Natural killer cell (primary cell): ENCODE measurements around the gene PHB1. TPM values are rescaled to one million over a fixed set of nuclear protein-coding genes. Genes with fewer than 3 reads are reported as not detected.
A peak's percentile ranks its signal among the peaks of the same experiment; 100 is the strongest.

Experiments used
- ATAC-seq, 3 donors: fragments of 150-1000 bp in 2 of 3; fragments of 200-7000 bp in 1 of 3; cut with Tn5 transposase; 1 replicate in 1 of 3; 2 replicates in 2 of 3; pipeline ENCODE4 v1.10.0; 2021; ENCODE audit warnings: mild to moderate bottlenecking in 2 of 3, moderate library complexity in 2 of 3
- DNase-seq, 2 donors: peaks; one replicate each; pipeline versions ENCODE4 v3.0.0 to v3.0.0-alpha.2; 2013 to 2021; ENCODE audit warnings: mixed read lengths in 1 of 2
- H3K27ac ChIP-seq: one replicate; pipeline ENCODE4 v1.5.1; 2013; ENCODE audit warnings: mild to moderate bottlenecking, low read length
- H3K27me3 ChIP-seq: one replicate; pipeline ENCODE4 v1.6.1; 2013; ENCODE audit warnings: low read length; ENCODE audit not compliant: control insufficient read depth, insufficient read depth
- H3K36me3 ChIP-seq: one replicate; pipeline ENCODE4 v1.6.1; 2013; ENCODE audit warnings: low read length; ENCODE audit not compliant: control insufficient read depth, insufficient read depth
- H3K4me1 ChIP-seq: one replicate; pipeline ENCODE4 v1.6.1; 2013; ENCODE audit warnings: low read length; ENCODE audit not compliant: control insufficient read depth, insufficient read depth
- H3K4me3 ChIP-seq: one replicate; pipeline ENCODE4 v1.5.1; 2013; ENCODE audit warnings: low read length
- H3K9me3 ChIP-seq: one replicate; pipeline ENCODE4 v1.6.1; 2013; ENCODE audit warnings: low read length; ENCODE audit not compliant: control insufficient read depth, insufficient read depth
- H3K27ac Mint-ChIP-seq, 2 donors: one replicate each; pipeline ENCODE4 v1.8.0; 2022; ENCODE audit warnings: mild to moderate bottlenecking in 2 of 2, mixed read lengths in 2 of 2, moderate library complexity in 1 of 2
- H3K27me3 Mint-ChIP-seq, 2 donors: one replicate each; pipeline ENCODE4 v1.8.0; 2022; ENCODE audit warnings: low read depth in 2 of 2, mixed read lengths in 2 of 2
- H3K36me3 Mint-ChIP-seq: one replicate; pipeline ENCODE4 v1.8.0; 2022; ENCODE audit warnings: mixed read lengths
- H3K4me1 Mint-ChIP-seq, 2 donors: one replicate each; pipeline ENCODE4 v1.8.0; 2022; ENCODE audit warnings: mixed read lengths in 2 of 2
- H3K4me3 Mint-ChIP-seq: one replicate; pipeline ENCODE4 v1.8.0; 2022; ENCODE audit warnings: mild to moderate bottlenecking, moderate library complexity, mixed read lengths
- H3K9me3 Mint-ChIP-seq, 2 donors: one replicate each; pipeline ENCODE4 v1.8.0; 2022; ENCODE audit warnings: mixed read lengths in 2 of 2
- WGBS: methylation state at CpG from one replicate; pipeline ENCODE4 v1.1.7; 2013; ENCODE audit warnings: missing lambda C conversion rate; ENCODE audit not compliant: insufficient coverage; 5-methylcytosine and 5-hydroxymethylcytosine counted together
- intact Hi-C: fragments of 100-400 bp; cut with micrococcal nuclease; formaldehyde crosslinking; loops from one replicate; pipeline ENCODE4 v1.14.2; 2022
- total RNA-seq, 4 donors: library from RNA; stranded (reverse); fragments of 120-200 nt in 1 of 4; gene quantifications; one replicate each; pipeline versions ENCODE4 v1.2.3 to v1.2.4, GENCODE V29; 2013 to 2022
- TF ChIP-seq, protein P1 (sequence below): fragments of 200-600 bp; IDR thresholded peaks from one replicate; pipeline ENCODE4 v1.8.0; 2022; ENCODE audit warnings: antibody characterized with exemption

PHB1 gene
- total RNA-seq, 3 donors from 2014 or later (not counting 1 experiment from before 2014, with no cell fraction given) = 49.6 to 66.2 (median 60.3) TPM

DNA sequence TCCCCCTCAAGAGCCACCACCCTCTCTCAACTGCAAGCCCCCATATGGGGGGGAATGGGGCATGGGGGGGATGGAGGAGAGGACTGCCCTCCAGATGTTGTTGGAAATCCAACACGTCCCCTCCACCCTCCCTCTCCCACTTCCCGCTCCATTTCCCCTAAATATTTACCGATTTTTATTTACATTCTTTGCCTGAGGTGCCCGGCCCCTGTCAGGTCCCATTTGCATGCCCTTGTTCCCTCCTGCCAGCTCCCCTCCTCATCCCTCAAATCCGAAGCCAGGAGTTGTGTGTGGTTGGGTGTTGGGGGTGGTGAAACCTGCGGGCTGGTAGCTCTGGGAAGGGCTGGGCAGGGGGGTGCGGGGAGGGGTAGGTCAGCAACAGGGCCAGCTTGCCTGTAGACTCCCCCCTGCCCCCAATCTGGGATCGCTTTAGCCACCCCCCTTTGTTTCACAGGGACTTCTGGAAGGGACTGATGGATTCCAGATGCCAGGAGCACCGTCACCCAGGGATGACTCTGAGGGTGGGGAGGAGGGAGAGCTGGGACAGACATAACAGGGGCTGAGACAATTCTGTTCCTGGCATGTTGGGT lies 40.7 kb upstream of the PHB1 start:
- no peak overlapping the region for H3K4me3 Mint-ChIP-seq
- no peaks in the 10 kb centered on the region for H3K36me3 Mint-ChIP-seq
- no peak for DNase-seq
- no peaks in the 10 kb centered on the region for H3K9me3 Mint-ChIP-seq
- TF ChIP-seq, protein P1, sequence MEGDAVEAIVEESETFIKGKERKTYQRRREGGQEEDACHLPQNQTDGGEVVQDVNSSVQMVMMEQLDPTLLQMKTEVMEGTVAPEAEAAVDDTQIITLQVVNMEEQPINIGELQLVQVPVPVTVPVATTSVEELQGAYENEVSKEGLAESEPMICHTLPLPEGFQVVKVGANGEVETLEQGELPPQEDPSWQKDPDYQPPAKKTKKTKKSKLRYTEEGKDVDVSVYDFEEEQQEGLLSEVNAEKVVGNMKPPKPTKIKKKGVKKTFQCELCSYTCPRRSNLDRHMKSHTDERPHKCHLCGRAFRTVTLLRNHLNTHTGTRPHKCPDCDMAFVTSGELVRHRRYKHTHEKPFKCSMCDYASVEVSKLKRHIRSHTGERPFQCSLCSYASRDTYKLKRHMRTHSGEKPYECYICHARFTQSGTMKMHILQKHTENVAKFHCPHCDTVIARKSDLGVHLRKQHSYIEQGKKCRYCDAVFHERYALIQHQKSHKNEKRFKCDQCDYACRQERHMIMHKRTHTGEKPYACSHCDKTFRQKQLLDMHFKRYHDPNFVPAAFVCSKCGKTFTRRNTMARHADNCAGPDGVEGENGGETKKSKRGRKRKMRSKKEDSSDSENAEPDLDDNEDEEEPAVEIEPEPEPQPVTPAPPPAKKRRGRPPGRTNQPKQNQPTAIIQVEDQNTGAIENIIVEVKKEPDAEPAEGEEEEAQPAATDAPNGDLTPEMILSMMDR = no peak
- no peak overlapping the region for H3K4me3 ChIP-seq
- H3K36me3 ChIP-seq = no peaks in the 10 kb centered on the region
- no peak overlapping the region for H3K27ac Mint-ChIP-seq
- intact Hi-C loops = no loop called here
- H3K4me1 ChIP-seq = peaks cover 24% of the 10 kb centered on the region
- peaks cover 28 to 47% of the 10 kb centered on the region in 2 donors for H3K4me1 Mint-ChIP-seq
- 88% methylated on average over 5 of the region's 9 CpGs for WGBS
- no peak overlapping the region for H3K27ac ChIP-seq
- no peaks in the 10 kb centered on the region for H3K9me3 ChIP-seq
- peaks cover 18 to 25% of the 10 kb centered on the region in 2 donors for H3K27me3 Mint-ChIP-seq
- H3K27me3 ChIP-seq = no peaks in the 10 kb centered on the region
- no peak for ATAC-seq

DNA sequence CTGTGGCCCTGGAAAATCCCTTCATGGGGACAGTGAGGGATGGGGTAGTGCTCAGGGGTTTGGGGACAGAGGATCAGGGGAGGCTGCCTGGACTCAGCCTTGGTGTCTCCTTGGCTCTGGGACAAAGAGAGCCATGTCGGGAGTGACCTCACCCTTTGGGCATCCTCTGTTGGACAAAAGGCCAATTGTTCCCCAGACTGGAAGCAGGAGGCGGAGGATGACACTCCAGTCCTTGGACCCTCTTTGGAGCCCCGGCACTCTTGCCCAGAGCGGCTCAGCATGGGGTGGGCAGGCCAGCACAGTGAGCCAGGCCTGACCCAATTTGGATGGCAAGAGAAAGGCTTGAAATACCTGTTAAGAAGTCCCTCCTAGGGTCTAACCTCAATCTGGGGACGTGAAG lies 39.4 kb upstream of the PHB1 start:
- Histone ChIP-seq H3K4me1 (peaks cover 25% of the 10 kb centered on the region), H3K4me3 (no peak overlapping the region), H3K27ac (no peak overlapping the region), H3K9me3 (no peaks in the 10 kb centered on the region), H3K36me3 (no peaks in the 10 kb centered on the region), H3K27me3 (no peaks in the 10 kb centered on the region)
- peaks cover 18 to 19% of the 10 kb centered on the region in 2 donors for H3K27me3 Mint-ChIP-seq
- no peak overlapping the region for H3K27ac Mint-ChIP-seq
- DNase-seq = no peak
- no peak for ATAC-seq
- TF ChIP-seq, protein P1 = no peak
- no peaks in the 10 kb centered on the region for H3K9me3 Mint-ChIP-seq
- H3K4me3 Mint-ChIP-seq = no peak overlapping the region
- WGBS = 86% methylated on average over 5 of the region's 5 CpGs
- no peaks in the 10 kb centered on the region for H3K36me3 Mint-ChIP-seq
- intact Hi-C loops = no loop called here
- H3K4me1 Mint-ChIP-seq = peaks cover 32 to 51% of the 10 kb centered on the region in 2 donors

DNA sequence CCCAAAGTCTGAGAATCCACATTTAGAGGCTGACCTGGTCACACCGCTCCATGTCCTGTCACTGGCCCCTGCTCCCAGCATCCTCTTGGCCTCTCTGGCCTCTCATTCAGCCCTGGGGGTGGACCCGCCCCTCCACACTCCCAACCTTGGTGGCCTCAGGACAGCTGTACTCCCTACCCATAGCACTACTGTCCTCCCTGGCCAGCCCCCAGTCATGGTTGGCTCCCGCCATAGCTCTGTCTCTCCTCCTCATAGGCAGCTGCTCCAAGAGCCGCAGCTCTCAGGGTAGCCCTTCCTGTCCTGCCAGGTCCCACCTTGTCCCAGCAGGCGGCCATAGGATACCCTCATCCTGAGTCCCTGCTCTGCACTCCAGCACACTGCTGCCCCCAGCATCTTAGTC lies 38.0 kb upstream of the PHB1 start:
- WGBS = 94% methylated on average over 5 of the region's 5 CpGs
- H3K27ac Mint-ChIP-seq = no peak overlapping the region
- no peaks in the 10 kb centered on the region for H3K9me3 Mint-ChIP-seq
- Histone ChIP-seq H3K27me3 (no peaks in the 10 kb centered on the region), H3K4me3 (no peak overlapping the region), H3K4me1 (peaks cover 25% of the 10 kb centered on the region), H3K9me3 (no peaks in the 10 kb centered on the region), H3K36me3 (no peaks in the 10 kb centered on the region), H3K27ac (no peak overlapping the region)
- peak overlapping the region; percentile 47 for H3K4me3 Mint-ChIP-seq
- intact Hi-C loops = no loop called here
- no peaks in the 10 kb centered on the region for H3K36me3 Mint-ChIP-seq
- peaks cover 13 to 16% of the 10 kb centered on the region in 2 donors for H3K27me3 Mint-ChIP-seq
- H3K4me1 Mint-ChIP-seq = peaks cover 32 to 47% of the 10 kb centered on the region in 2 donors
- TF ChIP-seq, protein P1 = no peak
- ATAC-seq (no peak), DNase-seq (no peak)

DNA sequence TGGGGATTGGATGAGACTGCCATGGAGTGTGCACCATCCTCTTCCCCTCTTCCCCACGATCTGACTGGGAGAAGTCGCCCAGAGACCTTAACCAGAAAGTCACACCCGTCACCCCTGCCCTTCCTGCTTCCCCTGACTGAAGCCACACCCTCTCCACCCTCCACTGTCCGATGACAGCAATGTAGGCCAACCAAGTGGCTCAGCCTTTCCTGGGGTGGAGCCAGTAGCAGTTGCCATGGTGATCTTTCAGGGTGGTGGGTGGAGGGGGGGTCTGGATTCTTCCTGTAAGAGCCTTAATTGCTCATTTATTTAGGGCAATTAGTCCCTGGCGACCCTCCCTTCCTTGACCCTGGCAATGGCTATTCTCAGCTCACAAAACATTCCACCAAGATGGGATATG lies 37.5 kb upstream of the PHB1 start:
- H3K36me3 Mint-ChIP-seq = no peaks in the 10 kb centered on the region
- intact Hi-C loops = no loop called here
- no peak for DNase-seq

More for the DNA sequence above, 37.5 kb upstream of the PHB1 start:
- Mint-ChIP-seq H3K4me1 (peaks cover 32 to 47% of the 10 kb centered on the region in 2 donors), H3K27me3 (peaks cover 8 to 12% of the 10 kb centered on the region in 2 donors), H3K27ac (peak overlapping the region in 1 of 2 donors; percentile 25), H3K9me3 (no peaks in the 10 kb centered on the region), H3K4me3 (no peak overlapping the region)
- Histone ChIP-seq H3K4me3 (no peak overlapping the region), H3K9me3 (no peaks in the 10 kb centered on the region), H3K27ac (no peak overlapping the region), H3K27me3 (no peaks in the 10 kb centered on the region), H3K4me1 (peaks cover 25% of the 10 kb centered on the region), H3K36me3 (no peaks in the 10 kb centered on the region)
- WGBS = 30% methylated on average over 4 of the region's 5 CpGs
- peak in 2 of 3 donors; percentile 54 to 59 for ATAC-seq
- TF ChIP-seq, protein P1 = no peak
